OCI-LY3 (cell line): ENCODE measurements around the gene IL1RN.

Experiments
- H2AFZ ChIP-seq: fragments of 200-600, 300-600 bp; shearing (Covaris generic); 2 replicates; pipeline ENCODE4 v1.6.0; 2014; ENCODE audit warnings: antibody characterized with exemption, low read depth, low read length
- H3K27ac ChIP-seq: fragments of 200-600, 300-600 bp; sonication (generic); 2 replicates; pipeline ENCODE4 v1.5.1; 2014; ENCODE audit warnings: mild to moderate bottlenecking, low read length, moderate library complexity, mixed read lengths
- H3K27me3 ChIP-seq: fragments of 200-600, 300-600 bp; sonication (generic); 2 replicates; pipeline ENCODE4 v1.6.1; 2014; ENCODE audit warnings: low read depth, low read length, mixed read lengths
- H3K36me3 ChIP-seq: fragments of 200-600, 300-600 bp; sonication (generic); replicated peaks from 2 replicates; pipeline ENCODE3; 2014; ENCODE audit warnings: low read depth, low read length, mixed read lengths
- H3K4me1 ChIP-seq: fragments of 300-600, 200-600 bp; sonication (generic); 2 replicates; pipeline ENCODE4 v1.6.1; 2014; ENCODE audit warnings: low read length, mixed read lengths
- H3K4me2 ChIP-seq: fragments of 200-600, 300-600 bp; sonication (generic); 2 replicates; pipeline ENCODE4 v1.6.1; 2014; ENCODE audit warnings: low read length, mixed read lengths
- H3K4me3 ChIP-seq: fragments of 300-600, 200-600 bp; sonication (generic); 2 replicates; pipeline ENCODE4 v1.5.1; 2014; ENCODE audit warnings: antibody characterized with exemption, mild to moderate bottlenecking, low read length, moderate library complexity
- H3K79me2 ChIP-seq: fragments of 300-600, 200-600 bp; shearing (Covaris generic); 2 replicates; pipeline ENCODE4 v1.6.1; 2014; ENCODE audit warnings: mild to moderate bottlenecking, low read length, mixed read lengths
- H3K9ac ChIP-seq: fragments of 300-600, 200-600 bp; shearing (Covaris generic); 2 replicates; pipeline ENCODE4 v1.6.0; 2014; ENCODE audit warnings: mild to moderate bottlenecking, low read length, moderate library complexity
- H3K9me3 ChIP-seq: fragments of 200-600, 300-600 bp; shearing (Covaris generic); 2 replicates; pipeline ENCODE4 v1.6.1; 2014; ENCODE audit warnings: low read length, mixed read lengths; ENCODE audit not compliant: insufficient read depth
- H4K20me1 ChIP-seq: fragments of 200-600, 300-600 bp; sonication (generic); 2 replicates; pipeline ENCODE4 v1.6.1; 2016; ENCODE audit warnings: low read length, mixed read lengths; ENCODE audit not compliant: insufficient read depth
- CTCF ChIP-seq: fragments of 200-600, 300-600 bp; sonication (generic); IDR thresholded peaks from 2 replicates; pipeline ENCODE4 v1.5.1; 2014; ENCODE audit warnings: antibody characterized with exemption, low read length, low read depth
- EZH2phosphoT487 ChIP-seq: fragments of 200-600 bp; shearing (Covaris generic); IDR thresholded peaks from 2 replicates; pipeline ENCODE4 v1.6.1; 2018; ENCODE audit warnings: antibody characterized with exemption, mixed run types, low read depth

The IL1RN gene

GRCh38 chr2:113120861-113121260, 6.5 kb upstream of the IL1RN start:
- no peak overlapping the region for H3K27ac ChIP-seq
- peaks cover 26% of the 10 kb centered on the region for H3K27me3 ChIP-seq
- H3K9me3 ChIP-seq: no peaks in the 10 kb centered on the region
- H3K9ac ChIP-seq: no peak overlapping the region
- H3K4me2 ChIP-seq: no peak overlapping the region
- no peaks in the 10 kb centered on the region for H3K36me3 ChIP-seq
- TF ChIP-seq EZH2phosphoT487 (no peak), CTCF (no peak)
- no peak overlapping the region for H3K4me3 ChIP-seq
- H2AFZ ChIP-seq: no peak overlapping the region
- no peaks in the 10 kb centered on the region for H3K79me2 ChIP-seq
- no peaks in the 10 kb centered on the region for H4K20me1 ChIP-seq
- H3K4me1 ChIP-seq: peaks cover 25% of the 10 kb centered on the region

- H2AFZ ChIP-seq: no peak overlapping the region
These were observed 5.0 kb upstream of the IL1RN start for GRCh38 chr2:113122364-113122763.

GRCh38 chr2:113123726-113124125, 3.7 kb upstream of the IL1RN start:
- no peaks in the 10 kb centered on the region for H3K9me3 ChIP-seq
- H3K27ac ChIP-seq: no peak overlapping the region
- H3K4me2 ChIP-seq: peak overlapping the region; percentile 58
- peaks cover 26% of the 10 kb centered on the region for H3K27me3 ChIP-seq
- no peaks in the 10 kb centered on the region for H3K36me3 ChIP-seq
- TF ChIP-seq CTCF (no peak), EZH2phosphoT487 (no peak)
- H3K79me2 ChIP-seq: no peaks in the 10 kb centered on the region
- H3K4me1 ChIP-seq: peaks cover 20% of the 10 kb centered on the region
- no peak overlapping the region for H3K4me3 ChIP-seq
- H3K9ac ChIP-seq: no peak overlapping the region
- H4K20me1 ChIP-seq: no peaks in the 10 kb centered on the region
- H2AFZ ChIP-seq: no peak overlapping the region; the same call in 1 of the 2 replicates

More at GRCh38 chr2:113122364-113122763, 5.0 kb upstream of the IL1RN start:
- Histone ChIP-seq H3K9me3 (no peaks in the 10 kb centered on the region), H3K36me3 (no peaks in the 10 kb centered on the region), H3K4me1 (peaks cover 20% of the 10 kb centered on the region), H3K27ac (no peak overlapping the region), H3K9ac (no peak overlapping the region), H3K79me2 (no peaks in the 10 kb centered on the region), H3K4me2 (no peak overlapping the region), H3K27me3 (peaks cover 26% of the 10 kb centered on the region), H3K4me3 (no peak overlapping the region), H4K20me1 (no peaks in the 10 kb centered on the region)
- TF ChIP-seq CTCF (no peak), EZH2phosphoT487 (no peak)

GRCh38 chr2:113124181-113124961, 3.0 kb upstream of the IL1RN start:
- TF ChIP-seq EZH2phosphoT487: no peak
- no peak overlapping the region for H3K9ac ChIP-seq
- H3K9me3 ChIP-seq: no peaks in the 10 kb centered on the region
- no peaks in the 10 kb centered on the region for H4K20me1 ChIP-seq
- H3K4me1 ChIP-seq: peaks cover 20% of the 10 kb centered on the region
- no peak overlapping the region for H3K4me3 ChIP-seq
- H3K27me3 ChIP-seq: peaks cover 23% of the 10 kb centered on the region
- H2AFZ ChIP-seq: no peak overlapping the region; the same call in 1 of the 2 replicates
- no peaks in the 10 kb centered on the region for H3K79me2 ChIP-seq
- H3K27ac ChIP-seq: no peak overlapping the region
- no peaks in the 10 kb centered on the region for H3K36me3 ChIP-seq
- H3K4me2 ChIP-seq: peak overlapping the region; percentile 58
